IPS-NIHi7 (cell line): Measurements from ENCODE around the gene CPNE7.
"Not testable (repeated sequence)": the region's sequence is repeated elsewhere in the genome, so short reads cannot be mapped to it uniquely, and the experiment has no call there.

Experiments used
- DNase-seq: peaks from one replicate; pipeline ENCODE4 v3.0.0; 2012; ENCODE audit warnings: mixed read lengths; ENCODE audit errors: extremely low spot score

Gene CPNE7

GRCh38 chr16:89623511-89624261, 48.1 kb downstream of the CPNE7 start:
- no peak for DNase-seq

DNA sequence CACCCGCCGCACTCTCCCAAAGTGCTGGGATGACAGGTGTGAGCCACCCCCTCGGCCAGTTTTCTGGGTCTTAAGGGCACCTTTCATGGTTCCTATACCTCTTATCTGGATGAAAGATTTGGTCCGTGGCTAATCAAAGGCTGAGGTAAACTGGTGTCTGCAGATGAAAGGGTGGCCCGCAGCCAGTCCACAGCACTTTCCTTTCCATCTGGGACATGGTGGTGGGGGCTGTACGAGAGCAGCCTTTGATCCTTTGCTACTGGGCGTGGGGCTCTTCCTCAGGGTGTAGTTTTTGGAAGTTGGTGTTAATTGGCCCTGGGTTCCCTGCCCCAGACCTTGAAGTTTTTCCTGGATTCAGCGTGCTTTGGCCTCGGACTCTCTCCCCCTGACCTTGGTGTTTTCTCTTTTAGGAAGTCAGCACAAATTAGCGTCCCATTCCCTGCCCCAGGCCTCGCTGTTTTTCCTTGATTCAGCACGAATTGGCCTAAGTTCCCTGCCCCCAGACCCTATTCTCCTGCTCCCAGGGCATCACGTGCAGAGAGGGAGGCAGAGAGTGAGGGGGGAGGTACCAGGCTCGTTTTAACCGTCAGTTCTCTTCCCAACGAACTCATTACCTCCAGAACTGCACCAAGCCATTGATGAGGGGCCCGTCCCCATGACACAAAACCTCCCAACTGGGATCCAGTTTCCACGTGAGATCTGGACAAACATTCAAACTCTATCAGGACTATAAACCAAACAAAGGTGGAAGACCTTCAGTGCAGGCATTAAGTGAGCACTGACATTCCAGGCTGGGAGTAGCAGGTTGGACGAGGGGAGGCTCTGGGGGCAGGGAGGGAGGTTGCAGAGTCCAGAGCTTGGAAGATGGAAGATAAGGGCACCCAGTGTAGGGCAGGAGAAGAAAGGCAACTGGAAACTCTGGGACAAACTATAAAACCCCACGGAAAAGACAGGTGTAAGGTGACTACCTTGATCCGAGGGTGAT, 49.5 kb downstream of the CPNE7 start:
- DNase-seq = no peak

GRCh38 chr16:89629827-89630610, 54.5 kb downstream of the CPNE7 start:
- DNase-seq = no peak

- no peak for DNase-seq
Observed at GRCh38 chr16:89633064-89633631, 57.6 kb downstream of the CPNE7 start.

DNA sequence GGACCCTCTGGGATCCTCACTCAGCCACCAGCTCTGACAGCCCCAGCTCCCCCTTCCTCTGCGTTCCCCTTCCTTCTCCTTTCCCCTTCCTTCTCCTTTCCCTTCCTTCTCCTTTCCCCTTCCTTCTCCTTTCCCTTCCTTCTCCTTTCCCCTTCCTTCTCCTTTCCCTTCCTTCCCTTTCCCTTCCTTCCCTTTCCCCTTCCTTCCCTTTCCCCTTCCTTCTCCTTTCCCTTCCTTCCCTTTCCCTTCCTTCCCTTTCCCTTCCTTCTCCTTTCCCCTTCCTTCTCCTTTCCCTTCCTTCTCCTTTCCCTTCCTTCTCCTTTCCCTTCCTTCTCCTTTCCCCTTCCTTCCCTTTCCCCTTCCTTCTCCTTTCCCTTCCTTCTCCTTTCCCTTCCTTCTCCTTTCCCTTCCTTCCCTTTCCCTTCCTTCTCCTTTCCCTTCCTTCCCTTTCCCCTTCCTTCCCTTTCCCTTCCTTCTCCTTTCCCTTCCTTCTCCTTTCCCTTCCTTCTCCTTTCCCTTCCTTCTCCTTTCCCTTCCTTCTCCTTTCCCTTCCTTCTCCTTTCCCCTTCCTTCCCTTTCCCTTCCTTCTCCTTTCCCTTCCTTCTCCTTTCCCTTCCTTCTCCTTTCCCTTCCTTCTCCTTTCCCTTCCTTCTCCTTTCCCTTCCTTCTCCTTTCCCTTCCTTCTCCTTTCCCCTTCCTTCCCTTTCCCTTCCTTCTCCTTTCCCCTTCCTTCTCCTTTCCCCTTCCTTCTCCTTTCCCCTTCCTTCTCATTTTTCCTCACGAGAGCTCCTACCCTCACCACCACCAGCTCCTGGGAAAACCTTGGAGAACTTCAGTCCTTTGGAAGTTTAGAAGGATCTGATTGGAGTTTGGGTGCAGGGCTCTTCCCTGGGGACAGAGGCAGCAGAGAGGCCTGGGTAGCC, 59.2 kb downstream of the CPNE7 start:
- not testable (repeated sequence) for DNase-seq

DNA sequence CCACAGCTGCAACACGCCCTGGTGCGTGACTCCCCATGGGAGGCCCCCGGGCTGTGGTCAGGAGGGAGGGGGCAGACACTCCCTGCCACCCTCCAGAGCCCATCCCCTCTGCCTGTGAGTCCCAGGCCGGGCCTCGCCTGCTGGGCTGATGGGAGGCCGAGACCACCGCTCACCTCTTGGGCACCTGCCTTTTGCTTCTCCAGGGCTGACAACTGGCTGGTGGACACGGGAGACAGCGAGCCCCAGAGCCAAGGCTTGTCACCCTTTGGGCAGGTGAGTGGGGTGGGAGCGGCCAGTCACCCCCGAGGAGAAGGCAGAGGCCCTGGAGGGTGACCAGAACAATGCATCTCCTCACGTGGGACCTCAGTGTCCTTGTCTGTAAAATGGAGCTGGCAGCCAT, 61.1 kb downstream of the CPNE7 start:
- no peak for DNase-seq

GRCh38 chr16:89637379-89637778, 61.8 kb downstream of the CPNE7 start:
- no peak for DNase-seq

DNA sequence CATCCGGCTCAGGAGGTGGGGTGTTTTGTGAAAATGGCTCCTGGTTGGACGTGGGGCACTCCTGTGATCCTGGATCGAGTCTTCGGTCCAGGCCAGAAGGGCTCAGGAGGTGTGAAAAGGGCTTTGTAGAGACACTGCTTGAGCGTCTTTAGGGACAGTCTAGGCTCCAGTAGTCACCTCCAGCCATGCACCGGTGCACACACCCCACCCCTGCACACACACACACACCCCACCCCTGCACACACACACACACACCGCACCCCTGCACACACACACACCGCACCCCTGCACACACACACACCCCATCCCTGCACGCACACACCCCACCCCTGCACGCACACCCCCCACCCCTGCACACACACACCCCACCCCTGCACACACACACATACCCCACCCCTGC, 62.9 kb downstream of the CPNE7 start:
- DNase-seq = no peak

- DNase-seq = no peak
Observed at GRCh38 chr16:89639385-89639784, 63.8 kb downstream of the CPNE7 start.

- DNase-seq = no peak
Observed at GRCh38 chr16:89641458-89642119, 66.0 kb downstream of the CPNE7 start.

- DNase-seq = no peak
Observed at GRCh38 chr16:89642574-89642973, 67.0 kb downstream of the CPNE7 start.

GRCh38 chr16:89643769-89644300, 68.3 kb downstream of the CPNE7 start:
- DNase-seq = no peak

GRCh38 chr16:89645122-89645521, 69.6 kb downstream of the CPNE7 start:
- DNase-seq = no peak

DNA sequence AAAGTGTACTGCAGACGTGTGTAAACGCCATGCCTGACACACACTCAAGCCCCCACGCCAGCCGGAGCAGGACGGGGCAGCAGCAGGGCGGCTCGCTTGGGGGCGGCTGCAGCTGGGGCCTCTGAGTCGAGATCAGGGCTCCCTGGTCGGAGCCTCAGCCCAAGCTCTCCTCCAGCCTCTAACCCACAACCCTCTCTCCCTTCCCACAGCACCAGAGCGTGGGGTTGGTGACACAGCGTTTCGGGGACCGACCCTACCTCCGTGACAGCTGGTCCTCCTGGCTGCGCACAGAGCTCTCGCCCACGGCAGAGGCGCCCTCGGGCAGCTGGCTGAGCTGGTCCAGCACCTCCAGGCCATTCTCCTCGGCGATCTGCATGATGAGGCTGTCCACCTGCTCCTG, 70.7 kb downstream of the CPNE7 start:
- DNase-seq = no peak
